HepG2 (cell line): Measurements from ENCODE around the gene GATAD2B. TPM values are rescaled to one million over a fixed set of nuclear protein-coding genes. Genes with fewer than 3 reads are reported as not detected.

Source experiments
- AGO1 ChIP-seq: fragments of 200-400 bp; formaldehyde crosslinking; IDR thresholded peaks from 2 replicates; pipeline ENCODE4 v1.6.1; 2017; ENCODE audit warnings: mild to moderate bottlenecking, low read depth, low read length, moderate library complexity; ENCODE audit not compliant: poor library complexity, severe bottlenecking
- EP300 ChIP-seq, 3 experiments: sonication (generic) in 1 of 3; formaldehyde crosslinking in 1 of 3; IDR thresholded peaks; 2 replicates each; pipeline versions ENCODE4 v1.5.1 to v1.6.1; 2011 to 2020; ENCODE audit warnings: low read depth in 2 of 3, low read length in 2 of 3, borderline replicate concordance in 1 of 3, improper control_type of control experiment in 1 of 3, mild to moderate bottlenecking in 1 of 3, missing genetic modification reagents in 1 of 3, moderate library complexity in 1 of 3
- GABPB1 ChIP-seq: IDR thresholded peaks from 2 replicates; pipeline ENCODE4 v1.6.1; 2016; ENCODE audit warnings: mild to moderate bottlenecking, missing genetic modification reagents, moderate library complexity, missing compliant biosample characterization
- GFI1 ChIP-seq: sonication (generic); formaldehyde crosslinking; IDR thresholded peaks from 2 replicates; pipeline ENCODE4 v1.5.0; 2020; ENCODE audit warnings: missing genetic modification reagents, mild to moderate bottlenecking, borderline replicate concordance
- HHEX ChIP-seq: IDR thresholded peaks from 2 replicates; pipeline ENCODE4 v1.6.1; 2016; ENCODE audit warnings: control low read depth
- JARID2 ChIP-seq: sonication (generic); formaldehyde crosslinking; IDR thresholded peaks from 2 replicates; pipeline ENCODE4 v1.8.1; 2023; ENCODE audit warnings: missing genetic modification reagents, inconsistent platforms; ENCODE audit not compliant: insufficient replicate concordance
- KDM6A ChIP-seq: IDR thresholded peaks from 2 replicates; pipeline ENCODE4 v1.6.1; 2016; ENCODE audit warnings: low read depth
- MED8 ChIP-seq: sonication (generic); formaldehyde crosslinking; IDR thresholded peaks from 2 replicates; pipeline ENCODE4 v1.8.1; 2023; ENCODE audit warnings: mild to moderate bottlenecking, missing genetic modification reagents; ENCODE audit not compliant: insufficient replicate concordance
- MXD4 ChIP-seq: IDR thresholded peaks from 2 replicates; pipeline ENCODE4 v1.6.1; 2016; ENCODE audit warnings: mild to moderate bottlenecking, missing biosample characterization, missing genetic modification reagents
- NFKB2 ChIP-seq: sonication (generic); formaldehyde crosslinking; IDR thresholded peaks from 2 replicates; pipeline ENCODE4 v1.4.0; 2020; ENCODE audit warnings: missing genetic modification reagents, borderline replicate concordance
- PAX8 ChIP-seq: sonication (generic); formaldehyde crosslinking; IDR thresholded peaks from 2 replicates; pipeline ENCODE4 v1.8.0; 2022; ENCODE audit warnings: mild to moderate bottlenecking, missing genetic modification reagents, borderline replicate concordance
- POLR2AphosphoS5 ChIP-seq: IDR thresholded peaks from 2 replicates; pipeline ENCODE4 v1.6.1; 2012; ENCODE audit warnings: low read depth, low read length
- SMAD3 ChIP-seq: sonication (generic); formaldehyde crosslinking; IDR thresholded peaks from 2 replicates; pipeline ENCODE4 v1.4.0; 2020; ENCODE audit warnings: missing genetic modification reagents
- ZC3H4 ChIP-seq: sonication (generic); formaldehyde crosslinking; IDR thresholded peaks from 2 replicates; pipeline ENCODE4 v1.4.0; 2020; ENCODE audit warnings: missing genetic modification reagents, borderline replicate concordance
- ZFX ChIP-seq: sonication (generic); formaldehyde crosslinking; IDR thresholded peaks from 2 replicates; pipeline ENCODE4 v1.4.0; 2020; ENCODE audit warnings: mild to moderate bottlenecking, low read depth, missing genetic modification reagents, moderate library complexity
- ZKSCAN5 ChIP-seq: sonication (generic); formaldehyde crosslinking; IDR thresholded peaks from 2 replicates; pipeline ENCODE4 v1.5.1; 2020; ENCODE audit warnings: mild to moderate bottlenecking, missing genetic modification reagents
- ZMYM2 ChIP-seq: sonication (generic); formaldehyde crosslinking; IDR thresholded peaks from 2 replicates; pipeline ENCODE4 v1.8.0; 2022; ENCODE audit warnings: mild to moderate bottlenecking, missing genetic modification reagents
- ZNF251 ChIP-seq: sonication (generic); formaldehyde crosslinking; IDR thresholded peaks from 2 replicates; pipeline ENCODE4 v1.9.0; 2021; ENCODE audit warnings: mild to moderate bottlenecking, missing genetic modification reagents
- ZNF549 ChIP-seq: sonication (generic); formaldehyde crosslinking; IDR thresholded peaks from 2 replicates; pipeline ENCODE4 v1.5.0; 2020; ENCODE audit warnings: missing genetic modification reagents
- ZNF589 ChIP-seq: sonication (generic); formaldehyde crosslinking; conservative IDR thresholded peaks from 2 replicates; pipeline ENCODE4 v1.8.0; 2022; ENCODE audit warnings: mild to moderate bottlenecking, moderate library complexity, missing genetic modification reagents
- ZNF790 ChIP-seq: sonication (generic); formaldehyde crosslinking; IDR thresholded peaks from 2 replicates; pipeline ENCODE4 v1.8.0; 2022; ENCODE audit warnings: missing genetic modification reagents, mild to moderate bottlenecking, borderline replicate concordance
- polyA plus RNA-seq, 8 experiments: library from polyadenylated mRNA; depleted of rRNA in 3 of 8; stranded (reverse) in 7 of 8; unstranded in 1 of 8; fragments of >200 nt; fragmentation: Illumina TruSeq in 4 of 8; extraction: Trizol in 4 of 8; gene quantifications; 2 replicates each; pipeline versions ENCODE4 v1.2.1 to v1.2.3, GENCODE V29; 2011 to 2016; ENCODE audit warnings: low read depth in 4 of 8, missing spikeins in 1 of 8, mixed read lengths in 1 of 8; ENCODE audit not compliant: insufficient read depth in 1 of 8
- total RNA-seq, 5 experiments: library from RNA; depleted of rRNA; stranded (reverse); fragments of >200 nt; fragmentation: Illumina TruSeq; extraction: Trizol; gene quantifications; 2 replicates each; pipeline ENCODE4 v1.2.3, GENCODE V29; 2016; ENCODE audit warnings: low read depth in 1 of 5
- TF ChIP-seq, protein P1 (sequence below): sonication (generic); formaldehyde crosslinking; IDR thresholded peaks from 2 replicates; pipeline ENCODE4 v1.8.1; 2023; ENCODE audit warnings: mild to moderate bottlenecking, inconsistent platforms, moderate library complexity, missing genetic modification reagents, borderline replicate concordance
- TF ChIP-seq, protein P2 (sequence below): IDR thresholded peaks from 2 replicates; pipeline ENCODE4 v1.6.1; 2012; ENCODE audit warnings: inconsistent platforms
- TF ChIP-seq, protein P3 (sequence below): sonication (generic); formaldehyde crosslinking; conservative IDR thresholded peaks from 2 replicates; pipeline ENCODE4 v1.4.0; 2020; ENCODE audit warnings: missing genetic modification reagents
- TF ChIP-seq, protein P4 (sequence below): sonication (generic); formaldehyde crosslinking; IDR thresholded peaks from 2 replicates; pipeline ENCODE4 v1.5.0; 2020; ENCODE audit warnings: missing genetic modification reagents
- TF ChIP-seq, protein P5 (sequence below): sonication (generic); formaldehyde crosslinking; IDR thresholded peaks from 2 replicates; pipeline ENCODE4 v1.4.0; 2020; ENCODE audit warnings: missing genetic modification reagents, low read depth, mild to moderate bottlenecking, borderline replicate concordance

The GATAD2B gene
- total and polyA plus RNA-seq, 2 of the 13 experiments (the other 11 are each of a cell fraction or from before 2014, with no cell fraction given): 3.2 to 5.2 TPM

DNA sequence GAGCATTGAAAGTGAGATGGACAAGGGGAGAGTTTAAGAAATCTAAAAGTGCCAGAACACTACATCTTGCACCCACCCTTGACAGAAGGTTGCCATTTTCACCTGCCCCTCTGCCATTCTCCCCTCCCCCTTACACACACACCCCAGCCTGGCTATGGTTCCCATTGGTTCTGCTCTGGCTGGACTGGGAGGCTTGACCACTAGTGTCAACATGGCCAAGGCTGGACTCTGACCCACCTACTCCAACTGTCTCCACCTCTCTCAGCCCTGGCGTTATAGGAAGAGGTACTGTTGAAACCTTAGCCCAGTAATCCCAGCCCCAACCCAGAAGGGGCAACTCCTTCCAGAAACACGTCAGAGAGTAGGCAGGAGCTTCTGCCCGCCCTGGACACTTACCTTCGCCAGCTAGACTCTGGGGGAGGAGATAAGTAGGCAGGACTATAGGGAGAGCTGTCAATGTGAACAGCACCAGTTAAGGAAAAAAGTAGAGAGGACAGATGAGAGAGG, 31.1 kb upstream of the GATAD2B start (continued):
- TF ChIP-seq GFI1 (CRISPR knock-in tag): no peak
- TF ChIP-seq, protein P1, sequence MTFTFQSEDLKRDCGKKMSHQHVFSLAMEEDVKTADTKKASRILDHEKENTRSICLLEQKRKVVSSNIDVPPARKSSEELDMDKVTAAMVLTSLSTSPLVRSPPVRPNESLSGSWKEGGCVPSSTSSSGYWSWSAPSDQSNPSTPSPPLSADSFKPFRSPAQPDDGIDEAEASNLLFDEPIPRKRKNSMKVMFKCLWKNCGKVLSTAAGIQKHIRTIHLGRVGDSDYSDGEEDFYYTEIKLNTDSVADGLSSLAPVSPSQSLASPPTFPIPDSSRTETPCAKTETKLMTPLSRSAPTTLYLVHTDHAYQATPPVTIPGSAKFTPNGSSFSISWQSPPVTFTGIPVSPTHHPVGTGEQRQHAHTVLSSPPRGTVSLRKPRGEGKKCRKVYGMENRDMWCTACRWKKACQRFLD (CRISPR knock-in tag): no peak
- TF ChIP-seq ZFX (CRISPR knock-in tag): no peak
- TF ChIP-seq ZNF790 (CRISPR knock-in tag): no peak
- TF ChIP-seq GABPB1 (CRISPR knock-in tag): 0 out of 2 replicates have a peak, but pooled peaks have one; percentile 19
- 0 out of 2 replicates have a peak, but pooled peaks have one; percentile 18 for TF ChIP-seq POLR2AphosphoS5
- TF ChIP-seq MED8 (CRISPR knock-in tag): no peak
- TF ChIP-seq EP300 (IDR thresholded peaks at IDR 0.05; ENCODE audit: low read depth in 2 of 2, low read length in 2 of 2): no peak
- peak; percentile 30; the same call in 1 of the 2 replicates for TF ChIP-seq EP300 (CRISPR knock-in tag; IDR thresholded peaks at IDR 0.05; ENCODE audit: borderline replicate concordance)
- TF ChIP-seq ZMYM2: no peak
- TF ChIP-seq HHEX (CRISPR knock-in tag): no peak
- TF ChIP-seq ZNF589 (CRISPR knock-in tag): no peak
- no peak for TF ChIP-seq ZNF549 (CRISPR knock-in tag)
- no peak for TF ChIP-seq SMAD3 (CRISPR knock-in tag)
- no peak for TF ChIP-seq ZKSCAN5 (CRISPR knock-in tag)
- TF ChIP-seq ZC3H4 (CRISPR knock-in tag): no peak
- TF ChIP-seq ZNF251: no peak
- TF ChIP-seq KDM6A (CRISPR knock-in tag): peak; percentile 76
- no peak for TF ChIP-seq PAX8
- TF ChIP-seq JARID2 (CRISPR knock-in tag): no peak
- TF ChIP-seq, protein P2, sequence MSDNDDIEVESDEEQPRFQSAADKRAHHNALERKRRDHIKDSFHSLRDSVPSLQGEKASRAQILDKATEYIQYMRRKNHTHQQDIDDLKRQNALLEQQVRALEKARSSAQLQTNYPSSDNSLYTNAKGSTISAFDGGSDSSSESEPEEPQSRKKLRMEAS: no peak
- TF ChIP-seq MXD4: no peak
- TF ChIP-seq NFKB2 (CRISPR knock-in tag): no peak
- TF ChIP-seq, protein P3, sequence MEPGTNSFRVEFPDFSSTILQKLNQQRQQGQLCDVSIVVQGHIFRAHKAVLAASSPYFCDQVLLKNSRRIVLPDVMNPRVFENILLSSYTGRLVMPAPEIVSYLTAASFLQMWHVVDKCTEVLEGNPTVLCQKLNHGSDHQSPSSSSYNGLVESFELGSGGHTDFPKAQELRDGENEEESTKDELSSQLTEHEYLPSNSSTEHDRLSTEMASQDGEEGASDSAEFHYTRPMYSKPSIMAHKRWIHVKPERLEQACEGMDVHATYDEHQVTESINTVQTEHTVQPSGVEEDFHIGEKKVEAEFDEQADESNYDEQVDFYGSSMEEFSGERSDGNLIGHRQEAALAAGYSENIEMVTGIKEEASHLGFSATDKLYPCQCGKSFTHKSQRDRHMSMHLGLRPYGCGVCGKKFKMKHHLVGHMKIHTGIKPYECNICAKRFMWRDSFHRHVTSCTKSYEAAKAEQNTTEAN: no peak
- TF ChIP-seq, protein P4, sequence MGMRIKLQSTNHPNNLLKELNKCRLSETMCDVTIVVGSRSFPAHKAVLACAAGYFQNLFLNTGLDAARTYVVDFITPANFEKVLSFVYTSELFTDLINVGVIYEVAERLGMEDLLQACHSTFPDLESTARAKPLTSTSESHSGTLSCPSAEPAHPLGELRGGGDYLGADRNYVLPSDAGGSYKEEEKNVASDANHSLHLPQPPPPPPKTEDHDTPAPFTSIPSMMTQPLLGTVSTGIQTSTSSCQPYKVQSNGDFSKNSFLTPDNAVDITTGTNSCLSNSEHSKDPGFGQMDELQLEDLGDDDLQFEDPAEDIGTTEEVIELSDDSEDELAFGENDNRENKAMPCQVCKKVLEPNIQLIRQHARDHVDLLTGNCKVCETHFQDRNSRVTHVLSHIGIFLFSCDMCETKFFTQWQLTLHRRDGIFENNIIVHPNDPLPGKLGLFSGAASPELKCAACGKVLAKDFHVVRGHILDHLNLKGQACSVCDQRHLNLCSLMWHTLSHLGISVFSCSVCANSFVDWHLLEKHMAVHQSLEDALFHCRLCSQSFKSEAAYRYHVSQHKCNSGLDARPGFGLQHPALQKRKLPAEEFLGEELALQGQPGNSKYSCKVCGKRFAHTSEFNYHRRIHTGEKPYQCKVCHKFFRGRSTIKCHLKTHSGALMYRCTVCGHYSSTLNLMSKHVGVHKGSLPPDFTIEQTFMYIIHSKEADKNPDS: no peak
- TF ChIP-seq AGO1: no peak
- TF ChIP-seq, protein P5, sequence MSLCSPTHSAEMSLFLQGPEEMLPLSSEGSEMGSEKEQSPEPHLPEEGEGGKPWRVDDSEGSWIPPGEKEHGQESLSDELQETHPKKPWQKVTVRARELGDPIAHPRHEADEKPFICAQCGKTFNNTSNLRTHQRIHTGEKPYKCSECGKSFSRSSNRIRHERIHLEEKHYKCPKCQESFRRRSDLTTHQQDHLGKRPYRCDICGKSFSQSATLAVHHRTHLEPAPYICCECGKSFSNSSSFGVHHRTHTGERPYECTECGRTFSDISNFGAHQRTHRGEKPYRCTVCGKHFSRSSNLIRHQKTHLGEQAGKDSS (CRISPR knock-in tag): no peak
